ENCODE results near the gene GSK3A.
"Not testable (repeated sequence)": the region's sequence is repeated elsewhere in the genome, so short reads cannot be mapped to it uniquely, and the experiment has no call there.

The GSK3A gene

GRCh38 chr19:42268142-42268703, 25.8 kb upstream of the GSK3A start:
- peak; percentile 98 for DNase-seq (ENCODE audit: low read depth)

GRCh38 chr19:42267644-42268141, 25.3 kb upstream of the GSK3A start:
- DNase-seq (ENCODE audit: low read depth), result no peak

GRCh38 chr19:42266928-42267603, 24.7 kb upstream of the GSK3A start:
- DNase-seq (ENCODE audit: low read depth), result not testable (repeated sequence)

GRCh38 chr19:42266105-42266504, 23.7 kb upstream of the GSK3A start:
- not testable (repeated sequence) for DNase-seq (ENCODE audit: low read depth)

GRCh38 chr19:42261763-42262162, 19.4 kb upstream of the GSK3A start:
- DNase-seq (ENCODE audit: low read depth), result no peak

GRCh38 chr19:42257842-42258241, 15.4 kb upstream of the GSK3A start:
- not testable (repeated sequence) for DNase-seq (ENCODE audit: low read depth)

GRCh38 chr19:42255766-42256745, 13.7 kb upstream of the GSK3A start:
- DNase-seq (ENCODE audit: low read depth), result no peak

GRCh38 chr19:42254850-42255765, 12.7 kb upstream of the GSK3A start, which contains the start of gene ERF:
Gene ERF (minus strand): TSS chr19:42255128. CDS start chr19:42254999, 129 bp downstream.
- no peak for DNase-seq (ENCODE audit: low read depth)

GRCh38 chr19:42254089-42254849, 11.9 kb upstream of the GSK3A start:
- no peak for DNase-seq (ENCODE audit: low read depth)

- no peak for DNase-seq (ENCODE audit: low read depth)
These were observed 11.1 kb upstream of the GSK3A start for GRCh38 chr19:42253245-42254088.

- DNase-seq (ENCODE audit: low read depth), result no peak
These were observed 10.2 kb upstream of the GSK3A start for GRCh38 chr19:42252365-42253244.

GRCh38 chr19:42251572-42252358, 9.4 kb upstream of the GSK3A start:
- DNase-seq (ENCODE audit: low read depth), result no peak

GRCh38 chr19:42250666-42251531, 8.5 kb upstream of the GSK3A start:
- no peak for DNase-seq (ENCODE audit: low read depth)

GRCh38 chr19:42250183-42250665, 7.8 kb upstream of the GSK3A start:
- DNase-seq (ENCODE audit: low read depth), result no peak

- DNase-seq (ENCODE audit: low read depth), result no peak
These were observed 7.4 kb upstream of the GSK3A start for GRCh38 chr19:42249769-42250168.

GRCh38 chr19:42249149-42249750, 6.8 kb upstream of the GSK3A start:
- no peak for DNase-seq (ENCODE audit: low read depth)

Data from HS-5 (cell line).